DMS114 treated with DMSO at 0.1 percent for 48 hours (cell line): ENCODE results near the gene CPD.

Experiments
- DNase-seq: peaks from one replicate; lab custom pipeline; 2025; ENCODE audit not compliant: unreplicated experiment; lab: John Stamatoyannopoulos, UW

The CPD gene

GRCh38 chr17:30352240-30352814 is 26.4 kb upstream of the CPD start:
- no peak for DNase-seq

- no peak for DNase-seq
Measured at GRCh38 chr17:30354701-30355100, 24.0 kb upstream of the CPD start.

- no peak for DNase-seq
Measured at GRCh38 chr17:30357476-30357875, 21.3 kb upstream of the CPD start.

- DNase-seq: no peak
Measured at GRCh38 chr17:30358055-30358760, 20.5 kb upstream of the CPD start.

GRCh38 chr17:30360086-30360808 is 18.5 kb upstream of the CPD start:
- DNase-seq: no peak

GRCh38 chr17:30361766-30362279 is 16.9 kb upstream of the CPD start:
- DNase-seq: no peak

- DNase-seq: no peak
Measured at GRCh38 chr17:30363715-30364202, 15.0 kb upstream of the CPD start.

- DNase-seq: no peak
Measured at GRCh38 chr17:30366536-30366935, 12.2 kb upstream of the CPD start.

- DNase-seq: no peak
Measured at GRCh38 chr17:30368912-30369720, 9.6 kb upstream of the CPD start.

- DNase-seq: no peak
Measured at GRCh38 chr17:30369995-30370394, 8.7 kb upstream of the CPD start.

GRCh38 chr17:30372755-30373154 is 6.0 kb upstream of the CPD start:
- DNase-seq: no peak

- DNase-seq: no peak
Measured at GRCh38 chr17:30375661-30376060, 3.1 kb upstream of the CPD start.

- no peak for DNase-seq
Measured at GRCh38 chr17:30376621-30377452, 1.9 kb upstream of the CPD start.

GRCh38 chr17:30377574-30378240 is 1.0 kb upstream of the CPD start:
- DNase-seq: no peak

- no peak for DNase-seq
Measured at GRCh38 chr17:30378241-30378824, 394 bp upstream of the CPD start.

- DNase-seq: no peak
Measured at GRCh38 chr17:30379303-30379902, 676 bp downstream of the CPD start.

- DNase-seq: no peak
Measured at GRCh38 chr17:30379903-30380381, 1.2 kb downstream of the CPD start.

- DNase-seq: no peak
Measured at GRCh38 chr17:30380643-30381339, 2.1 kb downstream of the CPD start.
